ENCODE measurements around the gene TMEM222.
A peak's percentile ranks its signal among the peaks of the same experiment; 100 is the strongest.

The TMEM222 gene

GRCh38 chr1:27342778-27343638 is 21.0 kb downstream of the TMEM222 start:
- peak; percentile 34 to 91 for DNase-seq

GRCh38 chr1:27343639-27344025 is 21.7 kb downstream of the TMEM222 start:
- no peak for DNase-seq

GRCh38 chr1:27345272-27345671 is 23.3 kb downstream of the TMEM222 start:
- DNase-seq = no peak

GRCh38 chr1:27346357-27346756 is 24.4 kb downstream of the TMEM222 start:
- no peak for DNase-seq

GRCh38 chr1:27346991-27347624 is 25.1 kb downstream of the TMEM222 start:
- no peak for DNase-seq

GRCh38 chr1:27348861-27349783 is 27.2 kb downstream of the TMEM222 start:
- DNase-seq = no peak

- DNase-seq = no peak
Observed at GRCh38 chr1:27349784-27350662, 28.1 kb downstream of the TMEM222 start.

GRCh38 chr1:27350663-27351540 is 28.9 kb downstream of the TMEM222 start:
- no peak for DNase-seq

GRCh38 chr1:27351541-27352107 is 29.7 kb downstream of the TMEM222 start:
- DNase-seq = no peak

- DNase-seq = no peak
Observed at GRCh38 chr1:27353166-27353565, 31.2 kb downstream of the TMEM222 start.

GRCh38 chr1:27353629-27354028 is 31.7 kb downstream of the TMEM222 start:
- DNase-seq = no peak

GRCh38 chr1:27355683-27356082 is 33.7 kb downstream of the TMEM222 start:
- DNase-seq = no peak

GRCh38 chr1:27356277-27356618 is 34.3 kb downstream of the TMEM222 start:
- no peak for DNase-seq

GRCh38 chr1:27356619-27357280 is 34.8 kb downstream of the TMEM222 start:
- DNase-seq = no peak

GRCh38 chr1:27357281-27358037 is 35.5 kb downstream of the TMEM222 start:
- DNase-seq = peak; percentile 29 to 57

- DNase-seq = no peak
Observed at GRCh38 chr1:27358038-27358927, 36.3 kb downstream of the TMEM222 start.

GRCh38 chr1:27358928-27359313 is 37.0 kb downstream of the TMEM222 start:
- DNase-seq = no peak

- DNase-seq = no peak
Observed at GRCh38 chr1:27359822-27360158, 37.8 kb downstream of the TMEM222 start.
